Activated B cell treated with CpG ODN at 0.5 μM for 24 hours (primary cell): ENCODE measurements around the gene SAMD4A. TPM values are rescaled to one million over a fixed set of nuclear protein-coding genes. Genes with fewer than 3 reads are reported as not detected.

Experiments
- ATAC-seq: fragments of 200-7000 bp; cut with Tn5 transposase; one replicate; pipeline ENCODE4 v1.10.0; 2021; ENCODE audit warnings: low read depth, mild to moderate bottlenecking, moderate library complexity
- CTCF ChIA-PET: fragments of 350-600 bp; sonication (Branson Sonifier 250); formaldehyde crosslinking; loops from one replicate; lab custom pipeline; 2021; ENCODE audit warnings: antibody characterized with exemption; lab: Charles Lee
- POLR2A ChIA-PET: fragments of 350-600 bp; sonication (Branson Sonifier 250); formaldehyde crosslinking; loops from one replicate; lab custom pipeline; 2021; ENCODE audit warnings: antibody characterized with exemption; lab: Charles Lee
- DNase-seq: peaks from one replicate; pipeline ENCODE4 v3.0.0; 2022
- H3K27ac Mint-ChIP-seq: one replicate; pipeline ENCODE4 v1.8.0; 2020; ENCODE audit warnings: mixed read lengths
- H3K27me3 Mint-ChIP-seq: one replicate; pipeline ENCODE4 v1.8.0; 2021; ENCODE audit warnings: mixed read lengths
- H3K36me3 Mint-ChIP-seq: one replicate; pipeline ENCODE4 v1.8.0; 2021; ENCODE audit warnings: low read depth, mixed read lengths
- H3K4me1 Mint-ChIP-seq: one replicate; pipeline ENCODE4 v1.8.0; 2021; ENCODE audit warnings: mixed read lengths
- H3K4me3 Mint-ChIP-seq: one replicate; pipeline ENCODE4 v1.8.0; 2020; ENCODE audit warnings: mild to moderate bottlenecking, mixed read lengths
- H3K9me3 Mint-ChIP-seq: one replicate; pipeline ENCODE4 v1.8.0; 2020; ENCODE audit warnings: mixed read lengths
- CTCF ChIP-seq: fragments of 200-600 bp; IDR thresholded peaks from one replicate; pipeline ENCODE4 v1.8.0; 2022; ENCODE audit warnings: antibody characterized with exemption, mild to moderate bottlenecking
- intact Hi-C: fragments of 100-400 bp; cut with micrococcal nuclease; formaldehyde crosslinking; loops from one replicate; pipeline ENCODE4 v1.15.1; 2024
- total RNA-seq: library from RNA; stranded (reverse); gene quantifications from 2 replicates; pipeline ENCODE4 v1.2.3, GENCODE V29; 2022

The SAMD4A gene
- total RNA-seq, 1 donor from 2014 or later = 8.7 TPM

- H3K4me1 Mint-ChIP-seq = peaks cover 26% of the 10 kb centered on the region
- no peak overlapping the region for H3K27ac Mint-ChIP-seq
- ATAC-seq = no peak
- DNase-seq = no peak
- H3K4me3 Mint-ChIP-seq = no peak overlapping the region
- TF ChIP-seq CTCF = no peak
- intact Hi-C loops = no loop called here
- no peaks in the 10 kb centered on the region for H3K27me3 Mint-ChIP-seq
- POLR2A ChIA-PET = no interaction called here
- H3K9me3 Mint-ChIP-seq = no peaks in the 10 kb centered on the region
- peaks cover 36% of the 10 kb centered on the region for H3K36me3 Mint-ChIP-seq
- CTCF ChIA-PET = interaction anchor here (0.8 kb wide), 1 partner anchor 109 kb away, joined by 3 read pairs; no protein-coding TSS in a partner anchor
Measured at GRCh38 chr14:54784657-54785056, 217.7 kb downstream of the SAMD4A start.

- no peak for DNase-seq
- Mint-ChIP-seq H3K4me1 (peaks cover 26% of the 10 kb centered on the region), H3K4me3 (no peak overlapping the region), H3K27me3 (no peaks in the 10 kb centered on the region), H3K9me3 (no peaks in the 10 kb centered on the region), H3K36me3 (peaks cover 42% of the 10 kb centered on the region), H3K27ac (no peak overlapping the region)
- no peak for TF ChIP-seq CTCF
- CTCF ChIA-PET = interaction anchor here (0.8 kb wide), 1 partner anchor 108 kb away, joined by 3 read pairs; no protein-coding TSS in a partner anchor
- intact Hi-C loops = no loop called here
- POLR2A ChIA-PET = interaction anchor here (0.9 kb wide), 1 partner anchor 217 kb away, joined by 5 read pairs; no protein-coding TSS in a partner anchor
- ATAC-seq = no peak
Measured at GRCh38 chr14:54785136-54785777, 218.3 kb downstream of the SAMD4A start.

GRCh38 chr14:54785778-54786770 lies 219.1 kb downstream of the SAMD4A start:
- CTCF ChIA-PET = interaction anchor here (0.7 kb wide), 1 partner anchor 9 kb away, joined by 3 read pairs; no protein-coding TSS in a partner anchor
- no peak for DNase-seq
- no peak for TF ChIP-seq CTCF
- ATAC-seq = peak; percentile 38
- peaks cover 44% of the 10 kb centered on the region for H3K36me3 Mint-ChIP-seq
- intact Hi-C loops = no loop called here
- no peak overlapping the region for H3K4me3 Mint-ChIP-seq
- no peaks in the 10 kb centered on the region for H3K9me3 Mint-ChIP-seq
- no peak overlapping the region for H3K27ac Mint-ChIP-seq
- POLR2A ChIA-PET = interaction anchor here (0.9 kb wide), 1 partner anchor 218 kb away, joined by 5 read pairs; no protein-coding TSS in a partner anchor
- peaks cover 26% of the 10 kb centered on the region for H3K4me1 Mint-ChIP-seq
- no peaks in the 10 kb centered on the region for H3K27me3 Mint-ChIP-seq

- Mint-ChIP-seq H3K27ac (no peak overlapping the region), H3K27me3 (no peaks in the 10 kb centered on the region), H3K4me1 (peaks cover 23% of the 10 kb centered on the region), H3K36me3 (peaks cover 42% of the 10 kb centered on the region), H3K4me3 (no peak overlapping the region), H3K9me3 (no peaks in the 10 kb centered on the region)
- DNase-seq (no peak), ATAC-seq (no peak)
- ChIA-PET POLR2A (no interaction called here), CTCF (interaction anchor here (0.6 kb wide), 1 partner anchor 64 kb away, joined by 4 read pairs; no protein-coding TSS in a partner anchor)
- intact Hi-C loops = no loop called here
- TF ChIP-seq CTCF = no peak
Measured at GRCh38 chr14:54786838-54787237, 219.9 kb downstream of the SAMD4A start.
